ENCODE measurements around the gene MRGPRF. TPM values are rescaled to one million over a fixed set of nuclear protein-coding genes. Genes with fewer than 3 reads are reported as not detected.

The MRGPRF gene
- polyA plus RNA-seq, 1 of the 3 experiments (the other 2 are of a cell fraction), result 0.18 TPM

- DNase-seq, result no peak
- no peak overlapping the region for H3K27ac ChIP-seq (ENCODE audit: low read depth in 2 of 2, low read length in 1 of 2)
- 93% methylated on average over 8 of the region's 9 CpGs for WGBS (ENCODE audit: low lambda C conversion rate)
- no peak overlapping the region for H3K4me2 ChIP-seq
- no peak overlapping the region for H3K9ac ChIP-seq
- H3K27me3 ChIP-seq (ENCODE audit: insufficient read depth), result no peaks in the 10 kb centered on the region
- TF ChIP-seq MAX (IDR thresholded peaks at IDR 0.05; ENCODE audit: low read depth) (no peak), EZH2phosphoT487 (IDR thresholded peaks at IDR 0.05; ENCODE audit: borderline replicate concordance, low read depth) (no peak), TCF12 (IDR thresholded peaks at IDR 0.05) (no peak), REST (IDR thresholded peaks at IDR 0.05; ENCODE audit: low read depth, low read length) (no peak), YY1 (IDR thresholded peaks at IDR 0.05; ENCODE audit: low read depth) (no peak), USF2 (IDR thresholded peaks at IDR 0.05; ENCODE audit: borderline replicate concordance, low read depth, low read length) (no peak), GABPA (IDR thresholded peaks at IDR 0.05; ENCODE audit: low read depth) (no peak), FOSL2 (IDR thresholded peaks at IDR 0.05; ENCODE audit: borderline replicate concordance, low read depth) (no peak)
- H3F3A ChIP-seq (replicated peaks; ENCODE audit: insufficient read depth), result no peaks in the 10 kb centered on the region
- H3K9me3 ChIP-seq, result no peaks in the 10 kb centered on the region
- H3K36me3 ChIP-seq (replicated peaks in 1 of 2; ENCODE audit: control insufficient read depth in 1 of 2, insufficient read depth in 2 of 2, low read length in 1 of 2), result no peaks in the 10 kb centered on the region
- H3K79me2 ChIP-seq (ENCODE audit: insufficient read depth), result no peaks in the 10 kb centered on the region
- ChIA-PET CTCF (interaction anchor here (0.9 to 4.6 kb wide), 4 partner anchors 10 to 121 kb away, joined by 3 to 26 read pairs (median 4); no protein-coding TSS in a partner anchor), POLR2A (interaction anchor here (1.4 kb wide), 1 partner anchor 13 kb away, joined by 3 read pairs; no protein-coding TSS in a partner anchor)
- peaks cover 28 to 53% of the 10 kb centered on the region in 2 experiments; a peak in 3 of 4 replicates for H3K4me1 ChIP-seq (ENCODE audit: control insufficient read depth in 1 of 2, insufficient read depth in 2 of 2, low read depth in 1 of 2, low read length in 1 of 2)
- H3K9me2 ChIP-seq, result no peaks in the 10 kb centered on the region
- no peaks in the 10 kb centered on the region for H4K20me1 ChIP-seq (ENCODE audit: insufficient read depth)
- H2AFZ ChIP-seq (ENCODE audit: low read depth), result no peak overlapping the region
- no peak overlapping the region for H3K4me3 ChIP-seq (ENCODE audit: low read depth in 2 of 2, low read length in 1 of 2)
These were observed 1.4 kb downstream of the MRGPRF start for GRCh38 chr11:69011624-69012091.

GRCh38 chr11:69010964-69011623, 2.0 kb downstream of the MRGPRF start:
- no peak overlapping the region for H2AFZ ChIP-seq (ENCODE audit: low read depth)
- H3K36me3 ChIP-seq (replicated peaks in 1 of 2; ENCODE audit: control insufficient read depth in 1 of 2, insufficient read depth in 2 of 2, low read length in 1 of 2), result no peaks in the 10 kb centered on the region
- no peaks in the 10 kb centered on the region for H3K79me2 ChIP-seq (ENCODE audit: insufficient read depth)
- H3K4me1 ChIP-seq (ENCODE audit: control insufficient read depth in 1 of 2, insufficient read depth in 2 of 2, low read depth in 1 of 2, low read length in 1 of 2), result peaks cover 28 to 53% of the 10 kb centered on the region in 2 experiments; a peak in 3 of 4 replicates
- H3K9ac ChIP-seq, result no peak overlapping the region
- no peaks in the 10 kb centered on the region for H3K9me2 ChIP-seq
- H3K27me3 ChIP-seq (ENCODE audit: insufficient read depth), result no peaks in the 10 kb centered on the region
- H3K4me2 ChIP-seq, result no peak overlapping the region
- no peak overlapping the region for H3K4me3 ChIP-seq (ENCODE audit: low read depth in 2 of 2, low read length in 1 of 2)
- ChIA-PET POLR2A (interaction anchor here (1.4 kb wide), 1 partner anchor 13 kb away, joined by 3 read pairs; no protein-coding TSS in a partner anchor), CTCF (interaction anchor here (1.0 to 4.6 kb wide), 5 partner anchors 9 to 90 kb away, joined by 4 to 26 read pairs (median 5); no protein-coding TSS in a partner anchor)
- TF ChIP-seq POLR2AphosphoS5 (IDR thresholded peaks at IDR 0.05; ENCODE audit: low read depth, low read length) (no peak), FOXM1 (IDR thresholded peaks at IDR 0.05; ENCODE audit: low read depth) (no peak), TEAD4 (IDR thresholded peaks at IDR 0.05; ENCODE audit: borderline replicate concordance, insufficient read depth) (no peak), GATA2 (CRISPR knock-in tag; IDR thresholded peaks at IDR 0.05) (no peak), FOXJ3 (CRISPR knock-in tag; IDR thresholded peaks at IDR 0.05) (no peak)
- no peaks in the 10 kb centered on the region for H4K20me1 ChIP-seq (ENCODE audit: insufficient read depth)
- no peak overlapping the region for H3K27ac ChIP-seq (ENCODE audit: low read depth in 2 of 2, low read length in 1 of 2)
- 88% methylated on average over 37 of the region's 43 CpGs for WGBS (ENCODE audit: low lambda C conversion rate)
- DNase-seq, result peak; percentile 40
- no peaks in the 10 kb centered on the region for H3K9me3 ChIP-seq
- H3F3A ChIP-seq (replicated peaks; ENCODE audit: insufficient read depth), result no peaks in the 10 kb centered on the region

Data from SK-N-SH (cell line).